HepG2 (cell line): ENCODE results near the gene CMTM8. TPM values are rescaled to one million over a fixed set of nuclear protein-coding genes. Genes with fewer than 3 reads are reported as not detected.

Source experiments
- ARID5B ChIP-seq: IDR thresholded peaks from 2 replicates; pipeline ENCODE4 v1.4.0; 2020; ENCODE audit warnings: mild to moderate bottlenecking, missing genetic modification reagents
- ATF7 ChIP-seq, 2 experiments: fragments of 450-650 bp in 1 of 2; sonication (generic) in 1 of 2; formaldehyde crosslinking in 1 of 2; IDR thresholded peaks; 2 replicates each; pipeline versions ENCODE4 v1.4.0 to v1.6.1; 2016 to 2020; ENCODE audit warnings: antibody characterized with exemption in 1 of 2, mild to moderate bottlenecking in 1 of 2, missing genetic modification reagents in 1 of 2
- BRD4 ChIP-seq: sonication (generic); formaldehyde crosslinking; IDR thresholded peaks from 2 replicates; pipeline ENCODE4 v1.4.0; 2020; ENCODE audit warnings: missing genetic modification reagents
- CBX1 ChIP-seq: IDR thresholded peaks from one replicate; pipeline ENCODE4 v1.6.1; 2016; ENCODE audit warnings: antibody characterized with exemption, low read depth
- CC2D1A ChIP-seq: sonication (generic); formaldehyde crosslinking; IDR thresholded peaks from 2 replicates; pipeline ENCODE4 v1.8.1; 2023; ENCODE audit warnings: mild to moderate bottlenecking, missing genetic modification reagents
- ELF3 ChIP-seq: IDR thresholded peaks from 2 replicates; pipeline ENCODE4 v1.6.1; 2016; ENCODE audit warnings: missing genetic modification reagents, missing compliant biosample characterization
- MEF2D ChIP-seq: sonication (generic); formaldehyde crosslinking; IDR thresholded peaks from 2 replicates; pipeline ENCODE4 v1.5.1; 2020; ENCODE audit warnings: mild to moderate bottlenecking, missing genetic modification reagents
- NAIF1 ChIP-seq: sonication (generic); formaldehyde crosslinking; IDR thresholded peaks from 2 replicates; pipeline ENCODE4 v1.5.0; 2020; ENCODE audit warnings: mild to moderate bottlenecking, missing genetic modification reagents, borderline replicate concordance
- RBM22 ChIP-seq: fragments of 200-400 bp; formaldehyde crosslinking; optimal IDR thresholded peaks from 2 replicates; pipeline ENCODE3; 2017; ENCODE audit warnings: mild to moderate bottlenecking, low read length, moderate library complexity
- SUZ12 ChIP-seq: fragments of 150-350 bp; IDR thresholded peaks from 2 replicates; pipeline ENCODE4 v1.6.1; 2014; ENCODE audit warnings: low read depth, low read length
- ZBTB25 ChIP-seq: IDR thresholded peaks from 2 replicates; pipeline ENCODE4 v1.6.1; 2018; ENCODE audit warnings: missing genetic modification reagents
- ZNF263 ChIP-seq: sonication (generic); formaldehyde crosslinking; IDR thresholded peaks from 2 replicates; pipeline ENCODE4 v1.4.0; 2020; ENCODE audit warnings: missing genetic modification reagents
- ZNF572 ChIP-seq: sonication (generic); formaldehyde crosslinking; IDR thresholded peaks from 2 replicates; pipeline ENCODE4 v1.5.1; 2020; ENCODE audit warnings: mild to moderate bottlenecking, missing genetic modification reagents
- ZSCAN25 ChIP-seq: sonication (generic); formaldehyde crosslinking; IDR thresholded peaks from 2 replicates; pipeline ENCODE4 v1.8.0; 2022; ENCODE audit warnings: mild to moderate bottlenecking, missing genetic modification reagents
- polyA plus RNA-seq, 8 experiments: library from polyadenylated mRNA; depleted of rRNA in 3 of 8; stranded (reverse) in 7 of 8; unstranded in 1 of 8; fragments of >200 nt; fragmentation: Illumina TruSeq in 4 of 8; extraction: Trizol in 4 of 8; gene quantifications; 2 replicates each; pipeline versions ENCODE4 v1.2.1 to v1.2.3, GENCODE V29; 2011 to 2016; ENCODE audit warnings: low read depth in 4 of 8, missing spikeins in 1 of 8, mixed read lengths in 1 of 8; ENCODE audit not compliant: insufficient read depth in 1 of 8
- total RNA-seq, 5 experiments: library from RNA; depleted of rRNA; stranded (reverse); fragments of >200 nt; fragmentation: Illumina TruSeq; extraction: Trizol; gene quantifications; 2 replicates each; pipeline ENCODE4 v1.2.3, GENCODE V29; 2016; ENCODE audit warnings: low read depth in 1 of 5
- TF ChIP-seq, protein P1 (sequence below): sonication (generic); formaldehyde crosslinking; IDR thresholded peaks from 2 replicates; pipeline ENCODE4 v1.4.0; 2020; ENCODE audit warnings: low read depth, missing genetic modification reagents
- TF ChIP-seq, protein P2 (sequence below): sonication (generic); formaldehyde crosslinking; IDR thresholded peaks from 2 replicates; pipeline ENCODE4 v1.5.0; 2020; ENCODE audit warnings: mild to moderate bottlenecking, missing genetic modification reagents, moderate library complexity
- TF ChIP-seq, protein P3 (sequence below): IDR thresholded peaks from 2 replicates; pipeline ENCODE4 v1.6.1; 2016; ENCODE audit warnings: control low read depth

CMTM8 gene
- total and polyA plus RNA-seq, 2 of the 13 experiments (the other 11 are each of a cell fraction or from before 2014, with no cell fraction given), result 8.9 to 15.8 TPM

DNA sequence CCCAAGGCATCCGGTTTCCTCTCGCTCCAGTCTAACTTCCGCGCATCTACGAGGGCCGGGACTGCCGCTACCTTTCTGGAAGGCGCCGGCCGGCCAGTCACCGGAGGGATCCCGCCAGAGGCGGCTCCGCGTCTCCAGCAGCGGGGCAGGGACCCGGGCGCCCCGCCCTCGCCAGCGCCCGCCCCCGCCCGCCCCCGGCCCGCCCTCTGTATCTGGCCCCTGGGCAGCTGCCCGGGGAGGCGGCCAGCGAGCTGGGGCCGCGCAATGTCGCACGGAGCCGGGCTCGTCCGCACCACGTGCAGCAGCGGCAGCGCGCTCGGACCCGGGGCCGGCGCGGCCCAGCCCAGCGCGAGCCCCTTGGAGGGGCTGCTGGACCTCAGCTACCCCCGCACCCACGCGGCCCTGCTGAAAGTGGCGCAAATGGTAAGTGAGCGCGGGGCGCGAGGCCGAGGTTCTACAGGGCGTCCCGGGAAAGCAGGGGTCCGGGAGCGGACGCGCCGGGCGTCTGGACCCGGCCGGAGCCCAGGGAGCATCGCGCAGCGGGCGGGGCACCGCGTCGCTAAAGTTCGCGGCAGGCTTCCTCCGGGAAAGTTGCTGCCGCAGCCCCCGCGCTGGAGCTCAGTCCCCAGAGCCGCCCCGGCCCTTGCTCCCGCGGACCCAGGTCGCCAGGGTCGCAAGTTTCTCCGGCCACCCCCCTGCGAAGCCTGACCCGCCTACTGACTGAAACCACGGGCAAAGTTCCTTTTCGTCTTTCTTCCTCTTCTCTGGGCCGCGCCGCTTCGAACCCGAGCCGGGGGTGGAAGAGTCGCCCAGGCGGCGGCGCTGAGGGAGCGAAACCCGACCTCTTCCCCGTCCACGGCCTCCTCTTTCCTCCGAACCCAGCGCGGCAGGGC, 153.4 kb downstream of the CMTM8 start, which contains the start of gene CMTM7 (continued):
- TF ChIP-seq CC2D1A (CRISPR knock-in tag) (no peak), ELF3 (no peak), MEF2D (CRISPR knock-in tag) (no peak), ATF7 (IDR thresholded peaks at IDR 0.05) (no peak), ATF7 (CRISPR knock-in tag; IDR thresholded peaks at IDR 0.05) (no peak), ZNF572 (CRISPR knock-in tag) (no peak), ZSCAN25 (CRISPR knock-in tag) (peak; percentile 86; the same call in 1 of the 2 replicates), CBX1 (no peak), BRD4 (CRISPR knock-in tag) (no peak; the same call in 1 of the 2 replicates), NAIF1 (CRISPR knock-in tag) (peak; percentile 50; the same call in 1 of the 2 replicates), ARID5B (0 out of 2 replicates have a peak, but pooled peaks have one; percentile 1), SUZ12 (no peak), ZBTB25 (peak; percentile 36; the same call in 1 of the 2 replicates), ZNF263 (CRISPR knock-in tag) (no peak), RBM22 (no peak)
- TF ChIP-seq, protein P1, sequence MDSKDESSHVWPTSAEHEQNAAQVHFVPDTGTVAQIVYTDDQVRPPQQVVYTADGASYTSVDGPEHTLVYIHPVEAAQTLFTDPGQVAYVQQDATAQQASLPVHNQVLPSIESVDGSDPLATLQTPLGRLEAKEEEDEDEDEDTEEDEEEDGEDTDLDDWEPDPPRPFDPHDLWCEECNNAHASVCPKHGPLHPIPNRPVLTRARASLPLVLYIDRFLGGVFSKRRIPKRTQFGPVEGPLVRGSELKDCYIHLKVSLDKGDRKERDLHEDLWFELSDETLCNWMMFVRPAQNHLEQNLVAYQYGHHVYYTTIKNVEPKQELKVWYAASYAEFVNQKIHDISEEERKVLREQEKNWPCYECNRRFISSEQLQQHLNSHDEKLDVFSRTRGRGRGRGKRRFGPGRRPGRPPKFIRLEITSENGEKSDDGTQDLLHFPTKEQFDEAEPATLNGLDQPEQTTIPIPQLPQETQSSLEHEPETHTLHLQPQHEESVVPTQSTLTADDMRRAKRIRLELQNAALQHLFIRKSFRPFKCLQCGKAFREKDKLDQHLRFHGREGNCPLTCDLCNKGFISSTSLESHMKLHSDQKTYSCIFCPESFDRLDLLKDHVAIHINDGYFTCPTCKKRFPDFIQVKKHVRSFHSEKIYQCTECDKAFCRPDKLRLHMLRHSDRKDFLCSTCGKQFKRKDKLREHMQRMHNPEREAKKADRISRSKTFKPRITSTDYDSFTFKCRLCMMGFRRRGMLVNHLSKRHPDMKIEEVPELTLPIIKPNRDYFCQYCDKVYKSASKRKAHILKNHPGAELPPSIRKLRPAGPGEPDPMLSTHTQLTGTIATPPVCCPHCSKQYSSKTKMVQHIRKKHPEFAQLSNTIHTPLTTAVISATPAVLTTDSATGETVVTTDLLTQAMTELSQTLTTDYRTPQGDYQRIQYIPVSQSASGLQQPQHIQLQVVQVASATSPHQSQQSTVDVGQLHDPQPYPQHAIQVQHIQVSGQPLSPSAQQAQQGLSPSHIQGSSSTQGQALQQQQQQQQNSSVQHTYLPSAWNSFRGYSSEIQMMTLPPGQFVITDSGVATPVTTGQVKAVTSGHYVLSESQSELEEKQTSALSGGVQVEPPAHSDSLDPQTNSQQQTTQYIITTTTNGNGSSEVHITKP (CRISPR knock-in tag), result no peak
- TF ChIP-seq, protein P2, sequence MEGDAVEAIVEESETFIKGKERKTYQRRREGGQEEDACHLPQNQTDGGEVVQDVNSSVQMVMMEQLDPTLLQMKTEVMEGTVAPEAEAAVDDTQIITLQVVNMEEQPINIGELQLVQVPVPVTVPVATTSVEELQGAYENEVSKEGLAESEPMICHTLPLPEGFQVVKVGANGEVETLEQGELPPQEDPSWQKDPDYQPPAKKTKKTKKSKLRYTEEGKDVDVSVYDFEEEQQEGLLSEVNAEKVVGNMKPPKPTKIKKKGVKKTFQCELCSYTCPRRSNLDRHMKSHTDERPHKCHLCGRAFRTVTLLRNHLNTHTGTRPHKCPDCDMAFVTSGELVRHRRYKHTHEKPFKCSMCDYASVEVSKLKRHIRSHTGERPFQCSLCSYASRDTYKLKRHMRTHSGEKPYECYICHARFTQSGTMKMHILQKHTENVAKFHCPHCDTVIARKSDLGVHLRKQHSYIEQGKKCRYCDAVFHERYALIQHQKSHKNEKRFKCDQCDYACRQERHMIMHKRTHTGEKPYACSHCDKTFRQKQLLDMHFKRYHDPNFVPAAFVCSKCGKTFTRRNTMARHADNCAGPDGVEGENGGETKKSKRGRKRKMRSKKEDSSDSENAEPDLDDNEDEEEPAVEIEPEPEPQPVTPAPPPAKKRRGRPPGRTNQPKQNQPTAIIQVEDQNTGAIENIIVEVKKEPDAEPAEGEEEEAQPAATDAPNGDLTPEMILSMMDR, result no peak; the same call in 1 of the 2 replicates
- TF ChIP-seq, protein P3, sequence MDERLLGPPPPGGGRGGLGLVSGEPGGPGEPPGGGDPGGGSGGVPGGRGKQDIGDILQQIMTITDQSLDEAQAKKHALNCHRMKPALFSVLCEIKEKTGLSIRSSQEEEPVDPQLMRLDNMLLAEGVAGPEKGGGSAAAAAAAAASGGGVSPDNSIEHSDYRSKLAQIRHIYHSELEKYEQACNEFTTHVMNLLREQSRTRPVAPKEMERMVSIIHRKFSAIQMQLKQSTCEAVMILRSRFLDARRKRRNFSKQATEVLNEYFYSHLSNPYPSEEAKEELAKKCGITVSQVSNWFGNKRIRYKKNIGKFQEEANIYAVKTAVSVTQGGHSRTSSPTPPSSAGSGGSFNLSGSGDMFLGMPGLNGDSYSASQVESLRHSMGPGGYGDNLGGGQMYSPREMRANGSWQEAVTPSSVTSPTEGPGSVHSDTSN, result no peak
